GM18858 (cell line): ENCODE results near the gene TSC22D1.

Experiments
- ATAC-seq: cut with Tn5 transposase; IDR thresholded peaks from one replicate; pipeline ENCODE4 v1.9.1; 2021; ENCODE audit not compliant: unreplicated experiment

TSC22D1 gene

GRCh38 chr13:44386913-44387556 is 189.1 kb downstream of the TSC22D1 start:
- ATAC-seq: no peak

- ATAC-seq: no peak
Measured at GRCh38 chr13:44385847-44386246, 190.3 kb downstream of the TSC22D1 start.

GRCh38 chr13:44385401-44385800 is 190.7 kb downstream of the TSC22D1 start:
- ATAC-seq: no peak

- no peak for ATAC-seq
Measured at GRCh38 chr13:44384778-44385177, 191.4 kb downstream of the TSC22D1 start.

- no peak for ATAC-seq
Measured at GRCh38 chr13:44383945-44384344, 192.2 kb downstream of the TSC22D1 start.

- ATAC-seq: no peak
Measured at GRCh38 chr13:44382635-44383145, 193.4 kb downstream of the TSC22D1 start.
